ENCODE results near the gene EXOSC1. TPM values are rescaled to one million over a fixed set of nuclear protein-coding genes. Genes with fewer than 3 reads are reported as not detected.

The EXOSC1 gene
- total and polyA plus RNA-seq, 2 of the 13 experiments (the other 11 are each of a cell fraction or from before 2014, with no cell fraction given): 36.3 to 39.9 TPM

- TF ChIP-seq SNRNP70 (IDR thresholded peaks at IDR 0.05; ENCODE audit: low read depth, low read length): no peak
- peak; percentile 100 for TF ChIP-seq THAP11 (CRISPR knock-in tag; IDR thresholded peaks at IDR 0.05)
- peak; percentile 46 for TF ChIP-seq AGO2 (optimal IDR thresholded peaks at IDR 0.05; ENCODE audit: low read depth, low read length)
- no peak for TF ChIP-seq SNAPC5 (CRISPR knock-in tag; IDR thresholded peaks at IDR 0.05; ENCODE audit: borderline replicate concordance)
- no peak for TF ChIP-seq KLF15 (CRISPR knock-in tag; IDR thresholded peaks at IDR 0.05; ENCODE audit: borderline replicate concordance)
- no peak for TF ChIP-seq ZMYM2 (CRISPR knock-in tag; IDR thresholded peaks at IDR 0.05)
- no peak for TF ChIP-seq MTF1 (CRISPR knock-in tag; IDR thresholded peaks at IDR 0.05)
- TF ChIP-seq, protein P1, sequence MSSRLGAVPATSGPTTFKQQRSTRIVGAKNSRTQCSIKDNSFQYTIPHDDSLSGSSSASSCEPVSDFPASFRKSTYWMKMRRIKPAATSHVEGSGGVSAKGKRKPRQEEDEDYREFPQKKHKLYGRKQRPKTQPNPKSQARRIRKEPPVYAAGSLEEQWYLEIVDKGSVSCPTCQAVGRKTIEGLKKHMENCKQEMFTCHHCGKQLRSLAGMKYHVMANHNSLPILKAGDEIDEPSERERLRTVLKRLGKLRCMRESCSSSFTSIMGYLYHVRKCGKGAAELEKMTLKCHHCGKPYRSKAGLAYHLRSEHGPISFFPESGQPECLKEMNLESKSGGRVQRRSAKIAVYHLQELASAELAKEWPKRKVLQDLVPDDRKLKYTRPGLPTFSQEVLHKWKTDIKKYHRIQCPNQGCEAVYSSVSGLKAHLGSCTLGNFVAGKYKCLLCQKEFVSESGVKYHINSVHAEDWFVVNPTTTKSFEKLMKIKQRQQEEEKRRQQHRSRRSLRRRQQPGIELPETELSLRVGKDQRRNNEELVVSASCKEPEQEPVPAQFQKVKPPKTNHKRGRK (CRISPR knock-in tag; IDR thresholded peaks at IDR 0.05): no peak
- TF ChIP-seq, protein P2, sequence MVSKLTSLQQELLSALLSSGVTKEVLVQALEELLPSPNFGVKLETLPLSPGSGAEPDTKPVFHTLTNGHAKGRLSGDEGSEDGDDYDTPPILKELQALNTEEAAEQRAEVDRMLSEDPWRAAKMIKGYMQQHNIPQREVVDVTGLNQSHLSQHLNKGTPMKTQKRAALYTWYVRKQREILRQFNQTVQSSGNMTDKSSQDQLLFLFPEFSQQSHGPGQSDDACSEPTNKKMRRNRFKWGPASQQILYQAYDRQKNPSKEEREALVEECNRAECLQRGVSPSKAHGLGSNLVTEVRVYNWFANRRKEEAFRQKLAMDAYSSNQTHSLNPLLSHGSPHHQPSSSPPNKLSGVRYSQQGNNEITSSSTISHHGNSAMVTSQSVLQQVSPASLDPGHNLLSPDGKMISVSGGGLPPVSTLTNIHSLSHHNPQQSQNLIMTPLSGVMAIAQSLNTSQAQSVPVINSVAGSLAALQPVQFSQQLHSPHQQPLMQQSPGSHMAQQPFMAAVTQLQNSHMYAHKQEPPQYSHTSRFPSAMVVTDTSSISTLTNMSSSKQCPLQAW (CRISPR knock-in tag; IDR thresholded peaks at IDR 0.05): 0 out of 2 replicates have a peak, but pooled peaks have one; percentile 33
- no peak; the same call in 1 of the 2 replicates for TF ChIP-seq ZNF232 (CRISPR knock-in tag; IDR thresholded peaks at IDR 0.05; ENCODE audit: borderline replicate concordance)
- TF ChIP-seq JARID2 (CRISPR knock-in tag; IDR thresholded peaks at IDR 0.05; ENCODE audit: insufficient replicate concordance): no peak
- peak; percentile 50 for TF ChIP-seq ZNF547 (CRISPR knock-in tag; IDR thresholded peaks at IDR 0.05)
- TF ChIP-seq CBFB (CRISPR knock-in tag; IDR thresholded peaks at IDR 0.05): peak; percentile 58; the same call in 1 of the 2 replicates
- TF ChIP-seq NR2C2 (CRISPR knock-in tag; IDR thresholded peaks at IDR 0.05; ENCODE audit: borderline replicate concordance): peak; percentile 79
- peak; percentile 14; the same call in 1 of the 2 replicates for TF ChIP-seq NCOR1 (IDR thresholded peaks at IDR 0.05; ENCODE audit: borderline replicate concordance, low read length)
- no peak for TF ChIP-seq ZNF83 (CRISPR knock-in tag; IDR thresholded peaks at IDR 0.05; ENCODE audit: borderline replicate concordance)
- no peak for TF ChIP-seq SP2 (CRISPR knock-in tag; IDR thresholded peaks at IDR 0.05)
- TF ChIP-seq ZSCAN25 (CRISPR knock-in tag; IDR thresholded peaks at IDR 0.05): peak; percentile 72
- TF ChIP-seq ZNF136 (CRISPR knock-in tag; IDR thresholded peaks at IDR 0.05; ENCODE audit: low read depth): no peak
- TF ChIP-seq ZBTB3 (CRISPR knock-in tag; IDR thresholded peaks at IDR 0.05; ENCODE audit: borderline replicate concordance, low read depth): no peak
- TF ChIP-seq ZHX1 (CRISPR knock-in tag; IDR thresholded peaks at IDR 0.05; ENCODE audit: low read depth): 0 out of 2 replicates have a peak, but pooled peaks have one; percentile 17
Observed at GRCh38 chr10:97445722-97446639, at the start of gene EXOSC1, which contains the start of gene ZDHHC16 (continued).

Measured in HepG2 (cell line).